Head of caudate nucleus (tissue), 42 donors: ENCODE data around the gene CD300LB.
A peak's percentile ranks its signal among the peaks of the same experiment; 100 is the strongest.

Experiments used
- DNase-seq, 42 donors: peaks; one replicate each; pipeline versions ENCODE4 v3.0.0 to v3.0.0-alpha.2; 2020 to 2021; ENCODE audit warnings: mixed read lengths in 7 of 42
- intact Hi-C: fragments of 100-400 bp; cut with DNase I; formaldehyde crosslinking; loops from one replicate; pipeline ENCODE4 v1.15.0; 2022

CD300LB gene

DNA sequence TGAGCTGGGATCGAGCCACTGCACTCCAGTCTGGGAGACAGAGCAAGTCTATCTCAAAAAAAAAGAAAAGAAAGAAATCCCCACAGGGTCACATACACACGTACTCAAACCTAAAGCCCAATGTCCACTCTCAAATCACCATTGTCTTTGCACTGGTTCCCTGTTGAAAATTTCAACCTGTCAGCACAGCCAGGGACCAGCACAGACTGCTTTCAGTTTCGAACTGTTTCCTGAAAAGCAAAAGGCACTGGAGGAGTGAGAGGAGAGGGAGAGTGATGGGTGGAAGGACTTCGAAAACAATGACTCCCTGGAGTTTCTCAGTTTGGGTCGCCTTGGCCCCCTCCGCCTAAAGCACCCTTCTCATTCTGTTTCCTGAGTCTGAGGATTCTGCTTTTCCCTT lies 23.6 kb upstream of the CD300LB start:
- intact Hi-C loops = no loop called here

DNA sequence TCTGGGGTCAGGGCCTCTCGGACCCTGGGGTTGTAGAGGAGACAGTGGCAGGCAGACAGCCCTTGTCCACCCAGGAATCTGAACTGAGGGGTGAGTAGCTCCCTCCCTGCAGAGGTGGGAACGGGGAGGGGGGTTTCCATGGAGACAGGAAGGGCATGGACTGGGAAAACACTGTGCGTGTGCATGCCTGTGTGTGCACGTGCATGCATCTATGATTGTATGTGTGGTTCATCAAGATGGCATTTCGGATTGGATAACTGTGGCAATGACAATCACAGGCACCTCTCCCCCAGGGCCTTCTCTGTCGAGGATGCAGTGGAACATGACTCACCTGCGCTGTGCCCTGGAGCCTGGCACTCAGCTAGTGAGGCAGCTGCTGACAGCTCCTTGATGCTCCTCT lies 20.8 kb upstream of the CD300LB start:
- peak in 1 of 42 donors; percentile 8 for DNase-seq
- intact Hi-C loops = no loop called here

More for the DNA sequence above, 23.6 kb upstream of the CD300LB start:
- DNase-seq = no peak

DNA sequence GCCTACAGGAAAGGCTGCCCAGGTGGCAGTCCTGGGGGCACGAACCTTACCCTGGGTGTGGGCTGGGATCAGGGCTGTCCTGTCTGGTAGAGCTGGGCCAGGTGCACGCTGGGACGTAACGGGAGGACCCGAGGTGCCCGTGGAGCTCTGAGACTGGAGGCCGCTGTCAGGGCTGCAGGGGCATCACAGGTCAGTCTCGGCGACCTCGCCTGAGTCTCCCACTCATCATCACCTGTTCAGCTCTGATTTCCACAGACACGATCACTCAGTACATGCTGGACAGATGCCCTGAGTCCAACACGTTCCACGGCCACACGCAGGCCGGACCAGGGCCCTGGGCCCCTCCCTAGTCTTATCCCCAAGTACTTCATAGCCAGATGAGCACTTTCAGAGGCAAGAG lies 19.3 kb upstream of the CD300LB start:
- intact Hi-C loops = no loop called here
- DNase-seq = peak in 1 of 42 donors; percentile 4

DNA sequence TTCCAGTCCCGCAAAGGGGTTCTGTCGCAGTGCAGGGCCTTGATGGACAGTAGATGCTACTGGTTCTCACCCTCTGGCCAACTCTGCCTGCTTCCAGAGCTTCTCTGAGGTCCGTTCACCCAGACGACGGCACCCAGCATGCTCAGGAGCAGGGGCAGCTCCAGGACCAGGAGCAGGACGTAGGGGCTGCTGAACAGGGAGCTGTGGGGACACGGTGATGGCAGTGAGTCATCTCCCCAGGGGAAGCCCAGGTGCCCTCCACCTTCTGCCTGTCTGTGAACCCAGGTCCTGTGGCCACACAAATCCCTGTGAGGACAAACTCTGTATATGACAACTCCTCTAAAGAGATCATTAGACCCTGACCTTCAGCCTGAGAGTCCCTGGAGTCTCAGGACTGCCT lies 18.1 kb upstream of the CD300LB start:
- DNase-seq = no peak
- intact Hi-C loops = no loop called here

DNA sequence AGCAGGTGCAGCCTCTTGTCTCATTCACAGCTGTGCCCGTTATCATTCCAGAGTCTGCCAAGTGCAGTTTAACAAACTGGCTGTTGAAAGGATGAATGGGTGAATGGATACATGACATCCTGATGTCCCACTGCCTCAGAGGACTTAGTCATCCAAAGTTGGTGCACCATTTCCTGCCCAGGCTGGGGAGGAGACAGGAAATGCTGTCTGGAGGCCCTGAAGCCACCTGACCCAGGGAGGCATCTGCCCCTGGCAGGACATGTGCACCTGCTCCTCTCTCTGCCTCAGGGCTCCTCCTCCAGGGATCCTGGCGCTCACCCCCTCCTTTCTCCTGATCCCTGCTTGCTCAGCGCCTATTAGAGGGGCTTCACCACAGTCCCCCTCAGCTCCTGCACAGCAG lies 16.5 kb upstream of the CD300LB start:
- intact Hi-C loops = no loop called here
- DNase-seq = peak in 1 of 42 donors; percentile 14

DNA sequence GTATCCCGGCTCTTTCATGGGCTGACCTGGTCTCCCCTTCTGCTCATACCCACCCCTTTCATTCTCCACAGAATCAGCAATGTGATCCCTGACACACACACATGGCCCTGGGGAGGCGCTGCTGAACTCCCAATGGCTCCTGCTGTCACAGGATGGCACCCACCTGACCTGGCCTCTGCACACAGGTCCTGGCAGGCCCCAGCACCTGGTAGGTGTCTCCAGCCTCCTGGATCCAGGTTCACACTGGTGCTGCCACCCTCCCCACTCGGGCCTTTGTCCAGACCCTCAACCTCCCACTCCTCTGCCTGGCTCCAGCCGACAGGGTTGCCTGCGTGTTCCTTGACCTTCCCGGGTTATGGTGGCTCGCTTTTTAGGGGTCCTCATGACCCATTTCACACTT lies 16.0 kb upstream of the CD300LB start:
- intact Hi-C loops = no loop called here
- peak in 1 of 42 donors; percentile 6 for DNase-seq

DNA sequence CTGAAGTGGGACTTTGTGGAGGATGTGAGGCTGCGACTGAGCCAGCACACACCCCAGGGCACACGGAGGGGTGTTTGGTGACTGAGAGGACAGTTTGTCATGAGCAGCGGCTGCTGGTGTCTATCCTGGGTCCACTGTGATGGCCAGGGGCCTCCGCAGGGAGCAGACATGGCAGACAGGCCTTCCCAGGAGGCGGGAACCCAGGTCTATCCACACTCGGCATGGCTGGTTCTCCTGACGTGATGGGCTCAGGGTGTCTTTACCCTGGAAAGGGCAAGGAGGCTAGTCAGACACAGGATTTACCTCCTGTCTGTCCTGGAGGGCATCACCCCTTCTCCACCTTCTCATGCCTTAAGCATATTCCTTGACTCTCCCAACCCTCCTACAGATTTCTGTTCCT lies 15.3 kb upstream of the CD300LB start:
- intact Hi-C loops = no loop called here
- DNase-seq = no peak

DNA sequence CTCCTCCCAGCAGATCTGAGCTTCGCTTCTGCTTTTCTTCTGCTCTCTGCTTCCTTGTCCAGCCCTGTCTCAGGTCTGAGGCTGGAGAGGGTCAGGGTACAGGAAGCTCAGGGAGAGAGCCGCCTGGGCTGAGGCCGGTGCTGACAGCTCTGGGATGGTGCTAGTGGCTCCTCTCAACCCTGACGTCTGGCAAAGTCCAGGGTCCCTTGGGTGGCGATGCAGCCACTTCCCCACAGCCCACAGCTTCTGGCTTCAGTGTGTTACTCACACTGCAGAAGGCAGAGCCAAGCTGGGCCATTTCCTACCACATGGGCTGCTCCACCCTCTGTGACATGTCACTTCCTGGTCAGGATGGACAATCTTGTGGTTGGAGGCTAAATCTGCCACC lies 14.6 kb upstream of the CD300LB start, which contains the start of gene CD300C:
CD300C (minus strand) TSS at position 273 of the 388 bp plus-strand sequence. CDS start 333 bp downstream, outside the sequence.
- intact Hi-C loops = no loop called here

DNA sequence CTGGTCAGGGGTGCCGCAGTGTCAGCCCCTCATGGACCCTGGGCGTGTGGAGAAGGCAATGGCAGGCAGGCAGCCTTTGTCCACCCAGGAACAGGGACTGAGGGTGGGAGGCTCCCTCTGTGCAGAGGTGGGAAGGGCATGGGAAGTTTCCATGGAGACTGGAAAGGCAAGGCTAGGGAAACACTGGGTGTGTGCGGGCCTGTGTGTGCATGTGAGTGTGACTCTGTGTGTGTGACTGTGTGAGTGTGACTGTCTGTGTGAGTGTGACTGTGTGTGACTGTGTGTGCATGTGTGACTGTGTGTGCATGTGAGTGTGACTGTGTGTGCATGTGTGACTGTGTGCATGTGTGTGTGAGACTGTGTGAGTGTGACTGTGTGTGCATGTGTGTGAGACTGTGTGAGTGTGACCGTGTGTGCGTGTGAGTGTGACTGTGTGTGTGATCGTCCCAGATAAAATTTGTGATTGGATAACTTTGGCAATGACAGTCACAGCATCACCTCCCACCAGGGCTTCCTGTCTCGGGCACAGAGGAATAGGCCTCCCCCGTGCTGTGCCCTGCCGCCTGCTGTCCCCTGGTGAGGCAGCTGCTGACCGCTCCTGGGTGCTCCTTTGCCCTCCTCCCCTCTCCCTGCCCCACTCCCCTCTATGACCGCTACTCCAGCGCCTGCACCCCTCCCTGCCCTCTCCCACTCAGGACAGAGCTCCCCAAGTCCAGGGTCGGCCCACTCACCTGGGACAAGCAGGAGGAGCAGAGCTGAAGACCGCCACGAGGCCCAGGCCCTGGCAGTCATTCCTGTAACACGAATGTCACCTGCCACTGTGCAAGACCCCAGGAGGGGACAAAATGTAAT lies 13.9 kb upstream of the CD300LB start:
- intact Hi-C loops = no loop called here
- no peak for DNase-seq

More for the DNA sequence above, 14.6 kb upstream of the CD300LB start, which contains the start of gene CD300C:
- DNase-seq = peak in 26 of 42 donors; percentile 5 to 65 (median 35)

DNA sequence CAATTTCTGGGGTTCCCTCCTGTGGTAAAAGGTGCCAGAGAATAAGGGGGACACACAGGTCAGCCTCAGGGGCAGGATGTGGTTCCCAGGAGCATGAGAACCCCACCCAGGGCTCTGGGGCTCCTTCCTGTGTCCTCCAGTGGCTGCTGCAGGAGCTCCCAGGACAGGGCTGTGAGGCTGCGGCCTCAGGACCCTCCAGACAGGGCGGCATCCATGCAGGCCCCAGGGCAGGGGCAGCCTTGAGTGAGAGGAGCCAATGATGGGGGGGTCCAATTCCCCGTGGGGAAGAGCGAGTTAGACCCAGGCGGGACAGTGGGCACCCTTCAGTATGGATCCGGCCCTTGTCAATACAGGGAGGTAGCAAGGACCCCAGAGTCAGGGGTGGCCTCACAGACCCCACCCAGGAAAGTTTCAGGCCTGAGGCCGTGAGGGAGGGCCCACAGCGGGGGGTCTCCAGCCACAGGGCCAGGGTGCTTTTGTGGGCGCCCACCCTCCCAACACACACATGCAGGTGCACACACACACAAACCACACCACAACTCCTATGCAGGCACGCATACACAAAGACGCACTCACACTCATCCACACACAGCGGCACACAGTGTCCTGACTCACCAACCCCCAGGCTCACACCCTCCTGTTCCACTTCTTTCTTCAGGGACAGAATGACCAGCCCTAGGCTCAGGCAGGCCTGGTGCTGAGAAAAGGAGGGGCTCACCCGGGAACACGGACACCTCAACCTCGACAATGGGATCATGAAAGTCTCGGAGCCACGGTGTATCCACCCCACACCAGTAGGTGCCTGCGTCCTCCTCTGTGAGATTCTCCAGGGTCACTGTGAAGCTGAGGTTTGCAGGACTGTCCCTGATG lies 12.9 kb upstream of the CD300LB start:
- intact Hi-C loops = no loop called here
- no peak for DNase-seq

DNA sequence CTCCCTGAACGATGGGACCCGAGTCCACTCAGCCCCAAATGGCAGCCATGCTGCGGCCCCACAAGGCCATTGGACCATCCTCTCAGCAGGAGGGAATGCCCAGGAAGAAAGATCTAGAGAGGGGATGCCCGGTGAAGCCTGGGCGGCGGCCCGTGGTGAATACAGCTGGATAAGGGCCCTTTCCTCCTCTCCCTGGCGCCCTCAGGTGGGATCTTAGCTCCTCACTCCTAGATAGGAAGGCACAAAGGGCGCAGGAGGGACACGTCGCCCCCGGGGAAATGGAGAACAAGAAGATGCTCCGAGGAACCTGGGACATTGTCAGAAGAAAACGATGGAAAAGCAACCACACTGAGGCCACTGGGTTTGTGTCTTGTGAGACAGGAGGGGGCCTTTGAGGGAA lies 12.1 kb upstream of the CD300LB start:
- intact Hi-C loops = no loop called here

DNA sequence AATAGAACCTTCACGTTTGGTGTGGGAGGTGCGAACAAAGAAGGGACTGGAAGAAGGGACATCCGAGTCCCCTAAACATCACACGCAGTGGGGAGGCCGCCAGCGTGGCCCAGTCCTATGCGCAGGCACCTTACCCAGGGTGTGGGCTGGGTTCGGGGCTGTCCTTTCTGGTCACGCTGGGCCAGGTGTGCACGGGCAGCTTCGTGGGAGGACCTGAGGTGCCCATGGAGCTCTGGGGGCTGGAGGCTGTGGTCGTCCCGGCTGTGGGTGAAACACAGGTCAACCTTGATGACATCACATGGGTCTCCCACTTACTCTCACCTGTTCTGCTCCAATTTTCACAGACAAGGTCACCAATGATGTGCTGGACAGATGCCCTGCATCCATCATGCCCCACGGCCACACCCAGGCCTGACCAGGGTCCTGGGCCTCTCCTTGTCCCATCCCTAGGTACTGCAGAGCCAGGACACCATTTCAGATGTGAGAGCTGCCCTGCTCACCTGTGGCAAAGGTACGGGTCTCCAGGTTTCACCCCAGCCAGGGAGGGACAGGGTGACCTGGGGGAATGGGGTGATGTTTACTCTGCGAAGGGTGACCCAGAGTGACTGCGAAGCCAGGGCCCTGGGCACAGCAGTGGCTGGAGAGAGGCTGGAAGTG lies 11.6 kb upstream of the CD300LB start:
- no peak for DNase-seq
- intact Hi-C loops = no loop called here

More for the DNA sequence above, 12.1 kb upstream of the CD300LB start:
- DNase-seq = no peak

DNA sequence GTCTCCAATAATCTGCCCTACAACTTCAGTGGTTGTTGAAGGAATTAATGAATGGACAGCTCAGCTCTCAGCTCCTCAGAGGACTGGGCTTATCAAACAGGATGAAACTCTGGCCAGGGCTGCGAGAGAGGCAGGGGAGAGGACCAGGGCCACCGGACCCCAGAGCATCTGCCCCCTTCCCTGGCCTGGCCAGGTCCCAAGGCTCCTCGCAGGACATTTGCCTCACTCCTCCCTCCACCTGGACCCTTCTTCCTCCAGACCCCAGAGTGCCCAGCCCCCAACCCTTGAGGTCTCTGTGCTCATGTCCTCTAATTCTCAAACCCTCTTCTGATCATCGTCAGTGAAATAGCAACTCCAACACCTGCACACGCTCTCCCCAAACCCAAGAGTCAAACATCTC lies 10.9 kb upstream of the CD300LB start:
- no peak for DNase-seq
- intact Hi-C loops = no loop called here

DNA sequence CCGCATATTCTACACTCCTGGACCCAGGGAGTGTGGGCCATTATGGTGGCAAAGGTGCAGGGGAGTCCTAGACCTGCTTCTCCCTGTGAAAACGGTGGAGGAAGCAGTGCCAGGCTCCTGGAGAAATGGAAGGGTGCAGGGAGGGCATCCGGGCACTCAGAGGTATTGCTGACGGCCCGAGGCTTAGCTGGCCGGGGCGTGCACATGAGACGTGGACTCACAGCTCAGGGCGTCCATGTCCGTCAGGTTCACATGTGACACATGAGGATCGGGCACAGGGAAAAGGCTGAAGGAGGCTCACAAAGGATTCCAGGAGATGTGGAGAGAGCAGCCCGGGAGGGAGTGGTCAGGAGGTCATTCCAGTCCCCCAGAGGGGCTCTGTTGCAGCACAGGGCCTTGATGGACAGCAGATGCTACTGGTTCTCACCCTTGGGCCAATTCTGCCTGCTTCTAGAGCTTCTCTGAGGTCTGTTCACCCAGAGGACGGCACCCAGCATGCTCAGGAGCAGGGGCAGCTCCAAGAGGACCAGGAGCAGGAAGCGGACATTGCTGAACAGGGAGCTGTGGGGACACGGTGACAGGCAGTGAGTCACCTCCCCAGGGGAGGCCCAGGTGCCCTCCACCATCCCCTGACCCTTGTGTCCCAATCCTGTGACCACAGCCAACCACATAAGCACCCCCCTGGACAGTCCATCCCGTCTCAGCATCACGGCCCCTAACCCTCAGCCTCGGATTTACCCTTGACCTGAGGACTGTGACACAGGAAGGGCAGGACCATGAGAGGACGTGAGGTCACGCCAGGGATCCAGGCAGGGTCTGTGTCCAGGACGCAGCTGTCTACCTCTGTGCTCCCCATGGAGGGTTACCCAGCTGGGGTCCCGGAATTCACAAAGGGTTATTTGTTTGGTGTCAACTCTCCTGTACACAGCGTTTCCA lies 10.2 kb upstream of the CD300LB start:
- intact Hi-C loops = no loop called here
- no peak for DNase-seq

DNA sequence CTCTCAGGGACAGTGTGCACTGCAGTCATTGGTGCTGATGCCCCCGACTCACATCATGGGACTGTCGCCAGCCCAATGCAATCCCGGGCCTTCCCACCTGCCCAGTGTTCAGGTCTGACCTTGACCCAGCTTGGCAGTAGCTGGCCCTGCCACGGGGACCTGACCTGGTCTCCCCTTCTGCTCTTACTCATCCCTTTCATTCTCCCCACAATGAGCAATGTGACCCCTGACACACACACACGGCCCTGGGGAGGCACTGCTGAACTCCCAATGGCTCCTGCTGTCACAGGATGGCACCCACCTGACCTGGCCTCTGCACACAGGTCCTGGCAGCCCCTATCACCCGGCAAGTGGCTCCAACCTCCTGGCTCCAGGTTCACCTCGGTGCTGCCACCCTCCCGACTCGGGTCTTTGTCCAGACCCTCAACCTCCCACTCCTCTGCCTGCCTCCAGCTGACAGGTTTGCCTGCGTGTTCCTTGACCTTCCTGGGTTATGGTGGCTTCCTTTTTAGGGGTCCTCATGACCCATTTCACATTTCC lies 8.1 kb upstream of the CD300LB start:
- DNase-seq = no peak
- intact Hi-C loops = no loop called here

DNA sequence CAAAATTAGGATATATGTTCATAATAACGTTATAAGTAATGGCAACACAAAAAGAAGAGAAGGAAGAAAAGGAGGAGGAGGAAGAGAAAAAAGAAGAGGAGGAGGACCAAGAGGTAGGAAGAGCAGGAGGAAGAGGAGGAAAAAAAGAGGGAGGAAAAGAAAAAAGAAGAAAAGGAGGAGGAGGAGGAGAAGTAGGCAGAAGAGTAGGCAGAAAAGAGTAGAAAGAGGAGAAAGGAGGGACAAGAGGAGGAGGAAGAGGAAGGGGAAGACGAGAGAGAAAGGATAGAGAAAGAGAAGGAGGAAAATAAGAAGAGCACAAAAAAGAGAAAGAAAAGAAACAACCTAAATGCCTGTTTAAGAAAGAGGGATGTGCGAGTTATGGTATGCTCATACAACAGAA lies 5.6 kb upstream of the CD300LB start:
- intact Hi-C loops = no loop called here
- DNase-seq = no peak

DNA sequence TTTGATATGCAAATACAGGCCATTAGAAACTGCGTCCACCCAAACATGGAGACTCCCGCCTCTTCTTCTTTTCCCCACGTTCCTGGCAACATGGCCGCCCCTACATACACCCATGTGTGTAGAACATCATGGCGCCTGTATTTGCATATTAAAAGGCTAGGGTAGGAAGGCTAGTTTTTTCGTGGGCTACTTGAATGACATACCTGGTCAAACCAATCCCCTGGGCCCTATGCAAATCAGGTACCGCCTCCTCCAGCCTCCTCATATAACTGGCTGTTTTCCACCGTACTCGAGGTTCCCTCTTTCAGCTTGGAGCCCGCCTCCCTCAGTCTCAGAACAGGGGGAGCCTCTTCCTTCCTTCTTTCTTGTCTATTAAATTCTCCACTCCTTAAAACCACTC lies 840 bp upstream of the CD300LB start:
- intact Hi-C loops = no loop called here
- DNase-seq = peak in 36 of 42 donors; percentile 10 to 72 (median 48)

DNA sequence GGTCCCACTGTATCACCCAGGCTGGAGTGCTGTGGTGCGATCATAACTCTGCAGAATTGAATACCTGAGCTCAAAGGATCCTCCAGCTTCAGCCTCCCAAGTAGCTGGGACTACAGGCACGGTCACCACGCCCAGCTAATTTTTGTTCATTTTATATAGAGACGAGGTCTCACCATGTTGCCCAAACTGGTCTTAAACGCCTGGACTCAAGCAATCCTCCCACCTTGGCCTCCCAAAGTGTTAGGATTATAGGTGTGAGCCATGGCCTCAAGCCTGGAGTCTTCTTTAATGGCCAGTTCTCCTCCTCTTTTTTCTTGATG lies 484 bp downstream of the CD300LB start:
- intact Hi-C loops = no loop called here
- peak in 7 of 42 donors; percentile 2 to 32 (median 7) for DNase-seq
